ENCODE measurements around the gene PCBP4.

The PCBP4 gene

DNA sequence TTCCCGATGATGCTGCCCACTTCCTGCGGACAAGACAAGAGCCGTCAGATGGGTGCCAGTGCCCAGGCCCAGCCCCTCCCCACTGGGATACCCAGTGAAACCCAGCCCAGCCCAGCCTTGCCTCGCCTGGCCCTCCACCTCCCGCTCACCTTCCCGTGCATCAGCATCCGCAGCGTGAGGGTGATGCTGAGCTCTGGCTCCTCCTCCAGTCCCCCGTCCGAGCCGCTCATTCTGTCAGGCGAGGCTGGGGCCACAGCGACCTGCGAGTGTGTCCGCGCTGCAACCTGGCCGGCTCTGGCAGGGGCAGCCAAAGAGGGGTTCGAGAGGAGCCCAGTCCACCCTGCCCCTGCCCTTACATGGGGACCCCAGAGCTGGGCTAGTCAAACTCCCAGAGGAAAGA is 6.2 kb downstream of the PCBP4 start:
- TF ChIP-seq ZFP30 (CRISPR knock-in tag; IDR thresholded peaks at IDR 0.05), result no peak
- no peak for TF ChIP-seq ZFP3 (CRISPR knock-in tag; IDR thresholded peaks at IDR 0.05)
- no peak for TF ChIP-seq TCF4 (CRISPR knock-in tag; IDR thresholded peaks at IDR 0.05; ENCODE audit: borderline replicate concordance)
- TF ChIP-seq, protein P1, sequence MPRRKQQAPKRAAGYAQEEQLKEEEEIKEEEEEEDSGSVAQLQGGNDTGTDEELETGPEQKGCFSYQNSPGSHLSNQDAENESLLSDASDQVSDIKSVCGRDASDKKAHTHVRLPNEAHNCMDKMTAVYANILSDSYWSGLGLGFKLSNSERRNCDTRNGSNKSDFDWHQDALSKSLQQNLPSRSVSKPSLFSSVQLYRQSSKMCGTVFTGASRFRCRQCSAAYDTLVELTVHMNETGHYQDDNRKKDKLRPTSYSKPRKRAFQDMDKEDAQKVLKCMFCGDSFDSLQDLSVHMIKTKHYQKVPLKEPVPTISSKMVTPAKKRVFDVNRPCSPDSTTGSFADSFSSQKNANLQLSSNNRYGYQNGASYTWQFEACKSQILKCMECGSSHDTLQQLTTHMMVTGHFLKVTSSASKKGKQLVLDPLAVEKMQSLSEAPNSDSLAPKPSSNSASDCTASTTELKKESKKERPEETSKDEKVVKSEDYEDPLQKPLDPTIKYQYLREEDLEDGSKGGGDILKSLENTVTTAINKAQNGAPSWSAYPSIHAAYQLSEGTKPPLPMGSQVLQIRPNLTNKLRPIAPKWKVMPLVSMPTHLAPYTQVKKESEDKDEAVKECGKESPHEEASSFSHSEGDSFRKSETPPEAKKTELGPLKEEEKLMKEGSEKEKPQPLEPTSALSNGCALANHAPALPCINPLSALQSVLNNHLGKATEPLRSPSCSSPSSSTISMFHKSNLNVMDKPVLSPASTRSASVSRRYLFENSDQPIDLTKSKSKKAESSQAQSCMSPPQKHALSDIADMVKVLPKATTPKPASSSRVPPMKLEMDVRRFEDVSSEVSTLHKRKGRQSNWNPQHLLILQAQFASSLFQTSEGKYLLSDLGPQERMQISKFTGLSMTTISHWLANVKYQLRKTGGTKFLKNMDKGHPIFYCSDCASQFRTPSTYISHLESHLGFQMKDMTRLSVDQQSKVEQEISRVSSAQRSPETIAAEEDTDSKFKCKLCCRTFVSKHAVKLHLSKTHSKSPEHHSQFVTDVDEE (CRISPR knock-in tag; IDR thresholded peaks at IDR 0.05), result no peak
- no peak for TF ChIP-seq RARB (CRISPR knock-in tag; IDR thresholded peaks at IDR 0.05)
- no peak for TF ChIP-seq BACH2 (CRISPR knock-in tag; IDR thresholded peaks at IDR 0.05; ENCODE audit: borderline replicate concordance)
- TF ChIP-seq, protein P2, sequence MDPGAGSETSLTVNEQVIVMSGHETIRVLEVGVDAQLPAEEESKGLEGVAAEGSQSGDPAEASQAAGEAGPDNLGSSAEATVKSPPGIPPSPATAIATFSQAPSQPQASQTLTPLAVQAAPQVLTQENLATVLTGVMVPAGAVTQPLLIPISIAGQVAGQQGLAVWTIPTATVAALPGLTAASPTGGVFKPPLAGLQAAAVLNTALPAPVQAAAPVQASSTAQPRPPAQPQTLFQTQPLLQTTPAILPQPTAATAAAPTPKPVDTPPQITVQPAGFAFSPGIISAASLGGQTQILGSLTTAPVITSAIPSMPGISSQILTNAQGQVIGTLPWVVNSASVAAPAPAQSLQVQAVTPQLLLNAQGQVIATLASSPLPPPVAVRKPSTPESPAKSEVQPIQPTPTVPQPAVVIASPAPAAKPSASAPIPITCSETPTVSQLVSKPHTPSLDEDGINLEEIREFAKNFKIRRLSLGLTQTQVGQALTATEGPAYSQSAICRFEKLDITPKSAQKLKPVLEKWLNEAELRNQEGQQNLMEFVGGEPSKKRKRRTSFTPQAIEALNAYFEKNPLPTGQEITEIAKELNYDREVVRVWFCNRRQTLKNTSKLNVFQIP (CRISPR knock-in tag; IDR thresholded peaks at IDR 0.05; ENCODE audit: borderline replicate concordance, low read depth), result no peak
- TF ChIP-seq ZNF565 (CRISPR knock-in tag; conservative IDR thresholded peaks at IDR 0.05; ENCODE audit: low read depth), result no peak
- TF ChIP-seq, protein P3, sequence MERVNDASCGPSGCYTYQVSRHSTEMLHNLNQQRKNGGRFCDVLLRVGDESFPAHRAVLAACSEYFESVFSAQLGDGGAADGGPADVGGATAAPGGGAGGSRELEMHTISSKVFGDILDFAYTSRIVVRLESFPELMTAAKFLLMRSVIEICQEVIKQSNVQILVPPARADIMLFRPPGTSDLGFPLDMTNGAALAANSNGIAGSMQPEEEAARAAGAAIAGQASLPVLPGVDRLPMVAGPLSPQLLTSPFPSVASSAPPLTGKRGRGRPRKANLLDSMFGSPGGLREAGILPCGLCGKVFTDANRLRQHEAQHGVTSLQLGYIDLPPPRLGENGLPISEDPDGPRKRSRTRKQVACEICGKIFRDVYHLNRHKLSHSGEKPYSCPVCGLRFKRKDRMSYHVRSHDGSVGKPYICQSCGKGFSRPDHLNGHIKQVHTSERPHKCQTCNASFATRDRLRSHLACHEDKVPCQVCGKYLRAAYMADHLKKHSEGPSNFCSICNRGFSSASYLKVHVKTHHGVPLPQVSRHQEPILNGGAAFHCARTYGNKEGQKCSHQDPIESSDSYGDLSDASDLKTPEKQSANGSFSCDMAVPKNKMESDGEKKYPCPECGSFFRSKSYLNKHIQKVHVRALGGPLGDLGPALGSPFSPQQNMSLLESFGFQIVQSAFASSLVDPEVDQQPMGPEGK (CRISPR knock-in tag; IDR thresholded peaks at IDR 0.05; ENCODE audit: borderline replicate concordance), result no peak
- TF ChIP-seq SNAI2 (CRISPR knock-in tag; IDR thresholded peaks at IDR 0.05), result no peak
- TF ChIP-seq PPARA (CRISPR knock-in tag; IDR thresholded peaks at IDR 0.05; ENCODE audit: borderline replicate concordance), result no peak
- TF ChIP-seq ZNF8 (CRISPR knock-in tag; IDR thresholded peaks at IDR 0.05), result no peak
- ATAC-seq, result no peak

DNA sequence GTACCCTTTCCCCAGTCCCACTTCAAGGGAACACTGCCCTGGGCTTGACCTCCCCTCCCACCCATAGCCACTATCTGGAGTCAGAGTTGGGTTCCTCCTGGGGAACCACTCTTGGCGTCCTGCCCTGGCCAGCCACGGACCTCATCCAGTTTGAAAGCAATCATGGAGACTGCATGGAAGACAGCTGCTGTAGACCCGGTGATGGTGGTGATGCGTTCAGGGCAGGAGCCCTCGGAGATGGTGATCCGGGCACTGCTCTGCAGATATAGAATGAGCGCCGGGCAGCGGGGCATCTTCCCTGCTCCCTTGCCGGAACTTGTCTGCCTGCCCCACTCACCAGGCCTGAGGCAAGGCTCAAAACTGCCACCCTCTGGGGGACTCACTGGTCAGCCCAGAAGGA is 6.9 kb downstream of the PCBP4 start:
- no peak for ATAC-seq
- TF ChIP-seq ZNF8 (CRISPR knock-in tag; IDR thresholded peaks at IDR 0.05) (no peak), ESRRG (CRISPR knock-in tag; IDR thresholded peaks at IDR 0.05) (no peak), ISL1 (CRISPR knock-in tag; IDR thresholded peaks at IDR 0.05) (no peak), ZFP30 (CRISPR knock-in tag; IDR thresholded peaks at IDR 0.05) (no peak)

DNA sequence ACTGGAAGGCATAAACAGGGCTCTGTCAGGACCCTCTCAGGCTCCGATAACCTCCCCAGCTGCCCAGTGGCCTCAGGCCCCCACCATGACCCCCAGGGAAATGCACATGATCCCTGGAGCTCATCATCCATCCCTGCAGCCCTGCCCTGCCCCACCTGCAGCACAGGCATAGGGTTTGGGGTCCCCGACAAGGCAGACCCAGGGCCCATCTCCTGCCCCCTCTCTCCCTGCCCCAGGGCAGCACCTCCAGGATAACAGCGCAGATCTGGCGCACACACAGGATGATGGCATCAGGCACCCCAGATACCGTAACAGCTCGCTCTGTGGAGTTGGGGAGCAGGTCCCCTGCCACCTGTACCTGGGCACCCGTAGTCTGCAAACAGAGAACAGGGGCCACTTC is 7.6 kb downstream of the PCBP4 start:
- ATAC-seq, result no peak
- no peak for TF ChIP-seq ZNF565 (CRISPR knock-in tag; conservative IDR thresholded peaks at IDR 0.05; ENCODE audit: low read depth)
- TF ChIP-seq, protein P2 (CRISPR knock-in tag; IDR thresholded peaks at IDR 0.05; ENCODE audit: borderline replicate concordance, low read depth), result no peak
- no peak for TF ChIP-seq ISL1 (CRISPR knock-in tag; IDR thresholded peaks at IDR 0.05)
- TF ChIP-seq RARB (CRISPR knock-in tag; IDR thresholded peaks at IDR 0.05), result no peak
- TF ChIP-seq ZC3H10 (CRISPR knock-in tag; IDR thresholded peaks at IDR 0.05), result no peak
- TF ChIP-seq GLIS3 (CRISPR knock-in tag; IDR thresholded peaks at IDR 0.05), result no peak
- no peak for TF ChIP-seq BACH2 (CRISPR knock-in tag; IDR thresholded peaks at IDR 0.05; ENCODE audit: borderline replicate concordance)
- no peak for TF ChIP-seq ARNTL (CRISPR knock-in tag; IDR thresholded peaks at IDR 0.05; ENCODE audit: borderline replicate concordance, low read depth)
- TF ChIP-seq, protein P4, sequence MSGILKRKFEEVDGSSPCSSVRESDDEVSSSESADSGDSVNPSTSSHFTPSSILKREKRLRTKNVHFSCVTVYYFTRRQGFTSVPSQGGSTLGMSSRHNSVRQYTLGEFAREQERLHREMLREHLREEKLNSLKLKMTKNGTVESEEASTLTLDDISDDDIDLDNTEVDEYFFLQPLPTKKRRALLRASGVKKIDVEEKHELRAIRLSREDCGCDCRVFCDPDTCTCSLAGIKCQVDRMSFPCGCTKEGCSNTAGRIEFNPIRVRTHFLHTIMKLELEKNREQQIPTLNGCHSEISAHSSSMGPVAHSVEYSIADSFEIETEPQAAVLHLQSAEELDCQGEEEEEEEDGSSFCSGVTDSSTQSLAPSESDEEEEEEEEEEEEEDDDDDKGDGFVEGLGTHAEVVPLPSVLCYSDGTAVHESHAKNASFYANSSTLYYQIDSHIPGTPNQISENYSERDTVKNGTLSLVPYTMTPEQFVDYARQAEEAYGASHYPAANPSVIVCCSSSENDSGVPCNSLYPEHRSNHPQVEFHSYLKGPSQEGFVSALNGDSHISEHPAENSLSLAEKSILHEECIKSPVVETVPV (CRISPR knock-in tag; IDR thresholded peaks at IDR 0.05), result no peak
- no peak for TF ChIP-seq ESRRG (CRISPR knock-in tag; IDR thresholded peaks at IDR 0.05)
- no peak for TF ChIP-seq ZNF70 (CRISPR knock-in tag; IDR thresholded peaks at IDR 0.05)
- TF ChIP-seq, protein P5, sequence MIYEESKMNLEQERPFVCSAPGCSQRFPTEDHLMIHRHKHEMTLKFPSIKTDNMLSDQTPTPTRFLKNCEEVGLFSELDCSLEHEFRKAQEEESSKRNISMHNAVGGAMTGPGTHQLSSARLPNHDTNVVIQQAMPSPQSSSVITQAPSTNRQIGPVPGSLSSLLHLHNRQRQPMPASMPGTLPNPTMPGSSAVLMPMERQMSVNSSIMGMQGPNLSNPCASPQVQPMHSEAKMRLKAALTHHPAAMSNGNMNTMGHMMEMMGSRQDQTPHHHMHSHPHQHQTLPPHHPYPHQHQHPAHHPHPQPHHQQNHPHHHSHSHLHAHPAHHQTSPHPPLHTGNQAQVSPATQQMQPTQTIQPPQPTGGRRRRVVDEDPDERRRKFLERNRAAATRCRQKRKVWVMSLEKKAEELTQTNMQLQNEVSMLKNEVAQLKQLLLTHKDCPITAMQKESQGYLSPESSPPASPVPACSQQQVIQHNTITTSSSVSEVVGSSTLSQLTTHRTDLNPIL (CRISPR knock-in tag; IDR thresholded peaks at IDR 0.05; ENCODE audit: low read depth), result no peak
- TF ChIP-seq, protein P3 (CRISPR knock-in tag; IDR thresholded peaks at IDR 0.05; ENCODE audit: borderline replicate concordance), result no peak
- TF ChIP-seq OSR1 (CRISPR knock-in tag; IDR thresholded peaks at IDR 0.05), result no peak
- TF ChIP-seq, protein P1 (CRISPR knock-in tag; IDR thresholded peaks at IDR 0.05), result no peak
- TF ChIP-seq ZNF8 (CRISPR knock-in tag; IDR thresholded peaks at IDR 0.05), result no peak

Data from SK-N-SH treated with all-trans-retinoic acid at 6 μM for 48 hours (cell line).